Middle frontal gyrus (tissue), 1 donor: ENCODE results near the gene RHEB.

Experiments
- DNase-seq: peaks from one replicate; pipeline ENCODE4 v3.0.0-alpha.2; 2015; ENCODE audit warnings: low spot score; ENCODE audit errors: extremely low spot score

RHEB gene

GRCh38 chr7:151504715-151505326 lies 14.9 kb downstream of the RHEB start:
- no peak for DNase-seq

DNA sequence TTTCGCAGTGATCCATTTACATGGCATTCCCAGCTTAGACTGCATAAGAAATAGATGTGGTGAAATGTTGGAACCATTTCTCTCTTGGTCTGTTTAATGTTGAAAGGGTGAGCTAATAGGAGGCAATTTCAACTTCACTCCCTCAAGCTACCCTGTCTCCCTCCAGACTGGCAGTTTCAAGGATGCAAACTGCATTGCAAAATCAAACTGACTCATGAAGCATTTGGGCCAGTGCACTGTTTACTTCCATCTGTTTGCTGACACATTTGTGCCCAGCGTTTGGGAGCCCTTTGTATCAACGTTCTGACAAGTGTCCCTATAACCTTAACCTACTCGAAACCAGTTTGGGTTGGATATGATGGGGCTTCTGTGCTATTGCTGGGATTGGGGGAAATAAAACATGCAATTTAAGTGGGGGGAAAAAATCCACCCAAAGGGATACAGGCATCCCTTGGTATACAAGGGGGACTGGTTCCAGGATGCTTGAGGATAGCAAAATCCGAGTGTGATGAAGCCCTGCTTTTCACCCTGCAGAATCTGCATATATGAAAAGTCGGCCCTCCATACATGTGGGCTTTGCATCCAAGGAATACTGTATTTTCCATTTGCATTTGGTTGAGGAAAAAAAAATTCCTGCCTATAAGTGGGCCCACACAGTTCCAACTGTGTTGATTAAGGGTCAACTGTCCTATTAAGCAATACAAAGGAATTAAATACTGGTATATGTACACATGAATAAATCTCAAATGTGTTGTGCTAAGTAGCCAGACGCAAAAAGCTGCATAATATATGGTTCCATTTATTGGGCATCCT lies 15.6 kb downstream of the RHEB start:
- no peak for DNase-seq

GRCh38 chr7:151501676-151502075 lies 18.0 kb downstream of the RHEB start:
- no peak for DNase-seq

GRCh38 chr7:151498495-151498894 lies 21.2 kb downstream of the RHEB start:
- no peak for DNase-seq

- DNase-seq, result no peak
Observed at GRCh38 chr7:151497306-151497871, 22.3 kb downstream of the RHEB start.

DNA sequence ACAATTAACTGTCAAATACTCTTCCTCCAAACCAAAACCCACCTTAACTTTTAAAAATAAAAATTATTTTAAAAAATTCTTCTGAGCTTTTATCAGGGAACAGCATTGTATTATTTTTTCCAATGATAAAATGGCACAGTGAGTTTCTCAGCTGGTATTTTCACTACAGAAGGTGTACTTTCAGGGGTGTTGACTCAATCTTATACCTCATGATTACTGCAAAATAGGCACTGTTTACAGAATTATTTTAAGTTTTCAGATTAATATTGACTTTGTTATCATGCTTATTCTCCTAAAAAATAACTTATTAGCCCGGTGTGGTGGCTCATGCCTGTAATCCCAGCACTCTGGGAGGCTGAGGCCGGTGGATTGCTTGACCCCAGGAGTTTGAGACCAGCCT lies 24.3 kb downstream of the RHEB start:
- DNase-seq, result no peak

DNA sequence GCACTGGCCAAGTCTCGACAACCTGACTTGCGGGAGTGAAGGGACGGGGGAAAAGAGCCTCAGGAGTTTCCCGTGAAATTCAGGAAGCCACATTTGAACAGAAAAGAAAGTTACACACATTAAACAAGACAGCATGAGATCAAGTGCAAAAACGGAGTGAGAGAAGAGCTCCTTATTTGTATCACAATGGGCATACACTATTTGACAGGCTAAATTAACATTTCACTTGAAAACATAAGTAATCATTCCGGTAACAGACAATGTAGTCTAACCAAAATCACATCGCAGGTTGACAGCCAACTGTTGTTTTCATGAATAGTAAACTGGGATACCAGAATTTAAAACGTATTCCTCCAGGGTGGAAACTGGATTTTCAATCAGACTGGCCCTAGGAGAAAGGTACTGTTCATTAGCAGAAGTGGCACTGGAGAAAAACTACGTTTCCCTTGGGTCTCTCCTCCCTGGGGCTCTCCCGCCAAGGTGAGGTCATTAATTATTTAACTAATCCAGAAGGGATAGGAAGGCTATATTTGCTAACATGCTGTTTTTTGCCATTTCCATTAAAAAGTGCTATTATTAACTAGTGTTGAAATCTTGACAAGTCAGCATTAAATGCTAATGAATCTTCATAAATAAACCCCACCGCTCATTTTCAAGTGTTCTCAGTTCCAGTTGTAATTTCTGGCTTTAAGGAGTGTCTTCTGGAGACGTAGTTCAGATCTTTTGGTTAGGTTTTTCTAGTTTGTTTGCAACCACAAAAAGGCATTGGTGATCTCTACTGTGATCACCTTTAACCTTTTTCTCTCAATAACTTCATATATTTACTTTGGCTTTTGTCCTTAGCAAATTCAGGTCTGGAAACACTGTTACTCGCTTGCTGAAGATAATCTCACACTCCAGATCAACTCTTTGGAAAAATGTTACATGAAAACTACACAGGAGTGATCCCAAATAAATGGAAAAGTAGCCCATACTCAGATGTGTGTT lies 25.1 kb downstream of the RHEB start:
- DNase-seq, result no peak

DNA sequence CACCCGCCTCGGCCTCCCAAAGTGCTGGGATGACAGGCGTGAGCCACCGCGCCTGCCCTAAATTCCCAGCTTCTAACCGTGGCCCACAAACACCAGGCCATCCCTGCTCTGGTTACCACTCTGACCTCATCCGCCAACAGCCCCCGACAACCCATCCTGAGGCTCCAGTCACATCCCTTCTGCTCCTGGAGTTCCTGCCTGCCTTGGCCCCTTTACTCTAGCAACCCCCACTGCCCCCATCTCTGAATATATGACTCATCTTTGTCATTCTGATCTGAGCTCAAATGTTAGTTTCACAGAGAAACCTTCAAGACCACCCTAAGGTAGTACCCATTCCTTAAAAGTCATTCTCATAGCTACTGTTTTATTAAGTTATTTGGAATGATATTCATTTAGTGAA lies 26.6 kb downstream of the RHEB start:
- DNase-seq, result no peak

DNA sequence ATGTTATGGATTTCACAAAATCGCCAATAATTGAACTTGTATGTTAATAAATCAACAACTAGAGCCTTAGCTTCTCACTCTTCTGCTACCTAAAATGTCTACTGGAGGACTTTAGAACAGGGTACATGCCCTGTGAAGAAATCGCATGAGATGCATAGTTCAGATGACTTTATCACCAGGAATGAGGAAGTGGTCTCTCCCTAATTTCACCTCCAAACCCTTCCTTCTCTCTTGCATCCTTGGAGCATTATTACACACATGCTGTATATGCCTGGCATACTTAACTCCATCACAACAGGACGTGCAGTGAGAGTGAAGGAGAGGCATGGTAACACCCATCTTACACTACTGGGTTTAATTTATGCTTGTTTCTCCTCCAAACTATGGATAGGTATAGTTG lies 27.8 kb downstream of the RHEB start:
- DNase-seq, result no peak

- DNase-seq, result no peak
Observed at GRCh38 chr7:151490456-151491105, 29.1 kb downstream of the RHEB start.

DNA sequence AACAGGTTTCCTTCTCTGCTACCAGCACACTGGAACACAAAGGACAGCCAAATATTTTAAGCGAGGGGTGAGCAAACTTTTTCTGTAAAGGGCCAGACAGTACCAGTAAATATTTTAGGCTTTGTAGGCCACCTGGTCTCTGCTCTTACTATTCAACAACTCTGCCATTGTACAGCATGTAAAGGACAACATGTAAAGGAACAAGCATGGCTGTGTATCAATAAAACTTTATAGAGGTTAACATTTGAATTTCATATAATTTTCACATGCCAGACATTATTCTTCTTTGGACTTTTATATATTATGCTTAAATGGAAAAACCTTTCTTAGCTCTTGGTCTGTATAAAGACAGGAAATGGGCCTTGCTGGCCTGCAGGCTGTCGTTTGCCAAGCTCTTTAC lies 30.2 kb downstream of the RHEB start:
- DNase-seq, result no peak

- no peak for DNase-seq
Observed at GRCh38 chr7:151488096-151488495, 31.6 kb downstream of the RHEB start.

DNA sequence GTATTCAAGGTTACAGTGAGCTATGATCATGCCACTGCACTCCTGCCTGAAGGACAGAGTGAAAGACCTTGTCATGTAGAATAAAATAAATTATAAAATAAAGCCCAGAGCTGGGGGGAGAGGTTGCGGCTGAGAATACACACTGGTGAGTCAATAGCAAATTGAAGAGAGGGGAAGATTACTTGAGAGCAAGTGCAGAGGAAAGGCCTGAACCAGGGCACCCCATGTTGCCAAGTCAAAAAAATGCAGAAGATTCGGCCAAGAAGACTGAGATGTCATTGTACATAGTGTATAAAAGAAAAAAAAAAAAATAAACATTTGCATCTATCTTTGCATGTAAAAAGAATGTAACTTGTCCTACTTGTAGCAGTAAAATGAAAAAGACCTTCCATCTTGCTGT lies 32.5 kb downstream of the RHEB start:
- no peak for DNase-seq

DNA sequence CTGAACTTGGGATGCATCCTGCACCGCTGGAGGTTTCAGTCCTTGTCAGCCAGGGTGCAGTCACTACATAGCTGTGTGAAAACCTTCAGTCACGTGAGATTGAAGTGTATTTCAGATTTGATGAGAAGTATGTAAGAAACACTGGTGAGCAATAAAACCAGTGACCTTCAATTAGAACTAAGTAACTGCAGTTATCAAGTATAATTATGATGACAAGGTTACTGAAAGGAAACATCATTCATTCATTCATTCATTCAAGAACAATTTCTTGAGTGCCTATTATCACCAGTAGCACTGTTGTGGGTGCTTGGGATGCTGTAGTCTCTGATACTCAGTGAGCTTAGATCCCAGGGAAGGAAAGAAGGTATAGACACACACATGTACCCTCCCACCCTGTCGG lies 33.6 kb downstream of the RHEB start:
- DNase-seq, result no peak

DNA sequence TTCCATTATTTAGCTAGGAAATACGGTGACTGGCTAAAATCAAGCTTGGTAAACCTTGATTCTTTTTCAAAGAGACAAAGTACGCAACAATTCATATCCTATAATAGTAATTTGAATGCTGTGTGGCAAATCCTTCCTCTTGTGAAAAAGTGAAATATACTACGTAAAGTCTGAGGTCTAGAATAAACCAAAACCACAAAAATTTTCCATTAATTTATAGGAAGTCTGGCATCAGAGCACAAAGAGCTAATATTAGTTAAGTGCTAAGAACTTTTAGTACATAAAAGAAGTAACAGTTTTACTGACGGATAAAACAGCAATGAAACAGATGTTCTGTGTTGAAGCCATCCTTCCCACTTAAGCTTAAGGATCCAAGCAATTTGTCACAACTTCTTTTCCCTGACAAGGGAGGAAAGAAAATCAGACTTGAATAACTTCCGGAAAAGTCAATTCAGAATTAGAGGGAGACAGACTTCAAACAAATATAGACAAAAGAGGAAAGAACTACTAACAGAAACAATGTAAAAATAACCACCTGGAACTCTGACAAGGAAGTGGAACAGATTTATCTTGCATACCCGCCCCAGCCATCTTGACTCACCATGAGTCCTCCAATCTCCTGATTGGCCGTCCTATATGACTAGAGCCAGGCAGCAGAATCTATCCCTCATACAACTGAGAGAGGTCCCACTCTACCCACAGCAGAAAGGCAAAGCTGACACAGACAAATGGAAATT lies 34.6 kb downstream of the RHEB start:
- no peak for DNase-seq

DNA sequence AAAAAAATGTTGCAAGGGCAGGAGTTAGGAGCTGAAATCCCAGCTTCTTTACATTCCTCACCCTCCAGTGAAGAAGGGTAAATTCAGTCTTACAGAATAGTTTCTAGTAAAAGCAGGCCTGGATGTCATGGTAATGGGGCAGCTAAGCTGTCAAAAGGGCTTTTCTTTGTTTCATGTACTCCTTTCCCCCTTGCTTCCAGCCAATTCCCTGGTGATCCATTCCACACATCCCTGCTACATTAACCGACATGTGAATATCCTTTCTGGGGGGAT lies 36.0 kb downstream of the RHEB start:
- no peak for DNase-seq

GRCh38 chr7:151482883-151483710 lies 36.6 kb downstream of the RHEB start:
- DNase-seq, result no peak

- DNase-seq, result no peak
Observed at GRCh38 chr7:151481650-151482505, 37.8 kb downstream of the RHEB start.

DNA sequence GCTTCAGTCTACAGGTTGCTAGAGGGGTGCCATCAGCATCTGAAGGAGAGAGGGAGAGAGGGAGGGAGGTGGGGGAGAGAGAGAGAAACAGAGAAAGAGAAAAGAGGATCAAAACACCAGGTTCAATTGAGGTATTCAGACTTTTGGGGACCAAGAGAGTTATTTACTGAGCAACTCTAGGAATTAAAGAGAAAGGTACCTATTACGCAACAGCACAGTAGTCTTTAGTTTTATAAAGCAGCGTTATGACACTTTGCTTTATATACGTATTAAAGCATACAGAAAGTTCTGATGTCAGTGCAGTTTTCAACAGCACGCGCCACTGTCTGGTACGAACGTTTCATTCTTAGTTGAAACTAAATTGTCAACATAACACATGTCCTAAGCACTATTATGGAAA lies 41.8 kb downstream of the RHEB start:
- no peak for DNase-seq
